RKO (cell line): ENCODE measurements around the gene PHYH.
A peak's percentile ranks its signal among the peaks of the same experiment; 100 is the strongest.
"Not testable (repeated sequence)": the region's sequence is repeated elsewhere in the genome, so short reads cannot be mapped to it uniquely, and the experiment has no call there.

ENCODE experiments used
- DNase-seq: peaks from one replicate; pipeline ENCODE4 v3.0.0-alpha.2; 2016; ENCODE audit warnings: low spot score

Gene PHYH

DNA sequence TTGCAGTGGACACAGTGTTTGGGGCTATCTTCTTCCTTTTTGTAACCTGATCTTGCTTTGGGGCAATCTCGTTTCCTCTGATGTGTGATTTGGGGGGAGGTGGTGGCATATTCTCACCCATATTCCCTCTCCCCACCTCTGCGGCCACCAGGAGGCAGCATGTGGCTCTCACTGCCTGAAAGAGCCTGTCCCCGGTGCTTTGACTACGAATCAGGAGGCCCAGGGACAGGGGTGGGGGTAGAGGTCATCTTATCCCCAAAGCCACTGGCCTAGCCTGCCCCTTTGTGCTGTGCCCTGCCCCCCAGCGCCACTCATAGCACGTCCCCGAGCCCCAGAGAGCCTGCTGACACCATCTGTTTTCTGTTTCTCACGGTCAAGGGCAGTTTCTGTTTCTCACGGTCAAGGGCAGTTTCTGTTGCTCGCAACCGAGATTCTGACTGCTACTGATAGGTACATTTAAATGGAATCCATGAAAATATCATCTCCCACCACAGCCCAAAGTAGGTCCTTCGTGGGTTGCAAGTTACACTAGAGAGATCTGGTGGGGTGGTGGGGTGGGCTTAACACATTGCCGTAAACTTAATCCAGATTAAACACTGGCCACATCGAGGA is 28.2 kb downstream of the PHYH start:
- DNase-seq: no peak

DNA sequence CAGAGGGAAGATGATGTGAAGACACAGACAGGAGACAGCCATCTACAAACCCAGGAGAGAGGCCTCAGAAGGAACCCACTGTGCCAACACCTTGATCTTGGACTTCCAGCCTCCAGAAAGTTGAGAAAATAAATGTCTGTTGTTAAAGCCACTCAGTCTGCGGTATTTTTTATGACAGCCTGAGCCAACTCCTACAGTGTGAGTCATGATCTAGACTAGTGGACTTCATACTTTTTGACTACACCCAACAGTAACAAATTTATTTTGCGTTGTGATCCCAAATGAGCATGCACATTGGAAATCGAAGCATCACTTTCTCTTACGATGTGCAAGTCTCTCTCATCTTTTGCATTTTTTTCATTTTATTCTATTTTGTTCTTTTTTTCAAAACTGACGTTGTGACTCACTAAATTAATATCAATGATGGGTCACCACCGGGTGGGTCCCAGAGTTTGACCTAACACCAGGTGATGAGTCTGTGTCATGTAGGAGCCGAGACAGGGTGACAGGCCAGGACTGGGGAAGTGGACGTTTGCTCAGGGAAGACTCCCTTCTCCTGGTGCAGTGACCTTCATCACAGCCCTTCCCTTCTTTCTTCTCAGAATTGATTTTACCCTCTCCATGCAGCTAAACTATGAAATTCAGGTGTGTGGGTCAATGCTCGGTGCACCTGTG is 28.9 kb downstream of the PHYH start:
- peak; percentile 52 for DNase-seq

DNA sequence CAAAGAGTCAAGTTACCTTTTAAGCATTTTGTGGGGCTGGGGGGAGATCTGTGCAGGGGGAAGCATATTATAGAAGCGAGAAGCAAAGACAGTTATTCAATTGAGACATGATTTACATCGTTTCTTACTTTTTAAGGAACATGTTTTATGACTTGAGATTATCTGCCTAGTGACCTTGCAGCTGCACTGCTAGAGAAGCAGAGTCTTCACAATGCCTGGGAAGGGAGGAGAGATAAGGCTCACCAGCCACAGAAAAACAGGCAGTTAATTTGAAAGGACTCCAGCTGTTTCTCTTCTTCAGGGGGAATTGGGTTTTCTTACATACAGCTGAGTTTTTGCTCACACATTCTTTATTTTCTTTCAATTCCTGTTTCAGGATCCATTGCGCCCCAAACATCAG is 31.0 kb downstream of the PHYH start:
- no peak for DNase-seq

DNA sequence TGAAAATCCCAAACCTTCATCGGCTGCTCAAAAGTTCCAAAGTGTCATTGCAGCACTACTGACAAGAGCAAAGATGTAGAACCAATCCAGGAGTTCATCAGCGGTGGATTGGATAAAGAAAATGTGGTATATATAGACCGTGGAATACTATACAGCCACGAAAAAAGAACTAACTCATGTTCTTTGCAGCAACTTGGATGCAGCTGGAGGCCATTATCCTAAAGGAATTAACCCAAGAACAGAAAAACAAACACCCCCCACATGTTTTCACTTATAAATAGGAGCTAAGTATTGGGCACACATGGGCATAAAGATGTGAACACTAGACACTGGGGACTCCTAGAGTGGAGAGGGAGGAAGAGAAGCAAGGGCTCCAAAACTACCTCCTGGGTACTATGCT is 31.6 kb downstream of the PHYH start:
- no peak for DNase-seq

DNA sequence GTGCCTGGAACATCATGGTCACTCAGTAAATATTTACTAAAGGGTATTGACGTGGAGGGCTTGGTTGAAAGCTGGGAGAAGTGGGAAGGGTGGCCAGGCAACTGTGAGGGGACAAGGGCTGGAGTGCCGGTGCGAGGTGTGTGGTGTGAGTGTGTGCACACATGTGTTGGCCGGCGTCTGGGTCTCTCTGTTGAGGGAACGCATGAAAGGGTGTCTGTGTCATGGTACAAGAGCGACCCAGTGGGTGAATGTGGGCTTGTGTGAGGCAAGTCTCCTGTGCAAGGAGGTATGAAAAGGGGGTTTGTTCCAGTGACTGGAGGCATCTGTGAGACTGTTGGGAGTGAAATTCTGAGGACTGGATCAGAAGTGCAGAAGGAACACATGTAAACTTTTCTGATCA is 36.3 kb downstream of the PHYH start:
- no peak for DNase-seq

DNA sequence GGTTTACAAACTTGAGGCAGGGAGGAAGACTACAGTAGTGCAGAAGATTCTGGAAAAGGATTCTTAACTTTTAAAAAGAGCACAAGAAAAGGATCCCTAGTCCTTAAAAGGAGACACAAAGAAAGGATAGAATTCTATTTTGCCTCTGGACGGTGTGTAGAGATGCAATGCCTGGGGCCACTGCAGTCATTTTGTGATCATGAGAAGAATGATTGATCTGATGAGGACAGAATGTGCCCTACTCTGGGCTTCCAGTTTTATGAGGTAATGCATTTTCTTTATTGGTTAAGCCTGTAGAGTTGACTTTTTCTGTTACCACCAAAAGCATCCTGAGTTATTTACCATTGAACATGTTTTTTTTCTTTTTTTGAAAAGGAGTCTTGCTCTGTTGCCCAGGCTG is 37.4 kb downstream of the PHYH start:
- no peak for DNase-seq

DNA sequence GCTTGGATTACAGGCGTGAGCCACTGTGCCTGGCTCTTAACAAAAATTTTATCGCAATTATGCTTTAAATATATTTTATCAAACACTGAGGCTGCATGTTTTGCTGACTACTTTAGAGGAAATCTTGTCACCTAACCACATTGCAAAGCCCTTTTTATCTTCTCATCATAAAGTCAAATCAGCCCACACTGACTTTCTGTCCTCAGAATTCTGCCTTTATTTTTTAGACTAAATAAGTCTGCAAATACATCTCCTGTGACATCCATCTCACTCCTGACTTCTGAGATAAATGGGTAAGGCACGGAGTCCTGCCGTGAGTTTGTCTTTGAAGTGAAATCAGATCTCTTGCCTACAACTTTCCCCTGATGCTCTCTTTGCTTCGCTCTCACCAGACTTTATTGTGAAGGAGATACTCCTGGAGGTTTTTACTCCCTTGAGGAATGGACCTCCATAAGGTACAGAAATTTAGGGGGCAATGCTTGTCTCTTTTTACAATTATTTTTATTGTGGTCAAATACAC is 42.2 kb downstream of the PHYH start:
- no peak for DNase-seq

DNA sequence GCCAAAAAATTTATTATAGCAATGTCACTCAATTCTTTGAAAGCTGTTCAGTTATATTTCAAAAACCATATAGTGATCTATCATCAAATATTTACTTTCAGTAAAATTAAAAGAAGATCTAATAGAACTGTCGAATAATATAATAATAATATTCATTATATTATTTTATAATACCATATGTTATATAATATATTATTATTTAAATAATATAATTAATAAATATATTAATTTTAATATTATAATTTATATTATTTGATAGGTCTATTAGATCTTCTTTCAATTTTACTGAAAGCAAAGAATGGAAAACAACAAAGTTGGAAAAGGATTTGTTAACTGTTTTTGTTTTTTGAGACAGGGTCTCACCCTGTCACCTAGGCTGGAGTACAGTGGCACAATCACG is 43.2 kb downstream of the PHYH start:
- no peak for DNase-seq

DNA sequence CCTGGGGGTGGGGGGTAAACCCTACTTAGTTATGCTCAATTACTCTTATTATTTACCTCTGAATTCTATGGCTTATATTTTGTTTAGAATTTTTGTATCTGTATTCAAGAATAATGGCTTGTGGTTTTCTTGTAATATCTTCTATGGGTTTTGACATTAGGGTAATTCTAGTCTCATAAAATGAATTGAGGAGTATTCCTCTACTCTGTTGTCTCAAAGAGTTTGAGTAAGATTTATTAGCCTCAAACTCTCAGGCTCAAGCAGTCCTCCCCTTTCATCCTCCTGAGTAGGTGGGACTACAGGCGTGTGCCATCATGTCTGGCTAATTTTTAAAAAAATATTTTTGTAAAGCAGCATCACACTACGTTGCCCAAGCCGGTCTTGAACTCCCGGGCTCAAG is 46.1 kb downstream of the PHYH start:
- no peak for DNase-seq

DNA sequence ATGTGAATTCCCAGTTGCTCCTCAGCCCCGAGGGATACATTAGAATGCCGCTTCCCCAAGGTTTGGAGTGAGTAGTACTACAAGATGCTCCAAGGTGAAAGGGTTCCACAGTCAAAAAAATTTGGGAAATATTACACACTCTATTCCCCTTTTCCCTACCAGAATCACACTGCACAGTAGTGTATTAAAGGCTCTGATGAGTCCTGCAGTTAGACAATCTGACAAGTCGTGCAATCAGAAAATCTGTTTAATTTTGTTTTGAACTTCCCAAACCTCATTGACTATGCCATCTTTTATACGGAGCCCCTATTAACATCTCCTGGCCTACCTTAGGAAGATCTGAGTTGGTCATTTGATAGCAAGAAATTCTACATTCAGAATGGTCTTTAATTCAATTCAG is 52.1 kb downstream of the PHYH start:
- DNase-seq: no peak

DNA sequence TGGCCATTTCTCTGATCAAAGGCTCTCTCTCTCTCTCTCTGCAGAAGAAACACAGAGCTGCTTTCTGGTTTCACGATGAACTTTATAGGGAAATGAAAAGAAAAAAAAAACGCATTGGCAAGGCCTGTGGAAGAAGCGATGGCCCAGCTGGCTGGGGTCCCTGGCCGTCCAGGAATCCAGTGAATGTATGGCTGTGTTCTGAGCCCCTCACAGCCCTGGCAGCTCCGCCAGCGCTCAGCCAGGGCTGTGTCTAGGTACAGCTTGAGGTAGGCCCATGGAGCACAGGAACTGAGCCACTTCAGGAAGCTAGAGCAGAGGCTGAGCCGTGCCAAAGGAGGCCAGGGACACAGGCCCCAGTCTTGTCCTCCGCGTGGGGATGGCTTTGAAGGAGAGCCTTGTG is 52.6 kb downstream of the PHYH start:
- no peak for DNase-seq

DNA sequence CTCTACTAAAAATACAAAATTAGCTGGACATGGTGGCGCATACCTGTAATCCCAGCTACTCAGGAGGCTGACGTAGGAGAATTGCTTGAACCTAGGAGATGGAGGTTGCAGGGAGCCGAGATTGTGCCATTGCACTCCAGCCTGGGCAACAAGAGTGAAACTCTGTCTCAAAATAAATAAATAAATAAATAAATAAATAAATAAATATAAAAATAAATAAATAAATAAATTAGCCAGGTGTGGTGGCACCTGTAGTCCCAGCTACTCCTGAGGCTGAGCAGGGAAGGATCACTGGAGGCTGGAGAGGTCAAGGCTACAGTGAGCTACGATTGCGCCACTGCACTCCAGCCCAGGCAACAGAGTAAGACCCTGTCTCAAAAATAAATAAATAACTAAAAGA is 57.6 kb downstream of the PHYH start:
- DNase-seq: not testable (repeated sequence)

DNA sequence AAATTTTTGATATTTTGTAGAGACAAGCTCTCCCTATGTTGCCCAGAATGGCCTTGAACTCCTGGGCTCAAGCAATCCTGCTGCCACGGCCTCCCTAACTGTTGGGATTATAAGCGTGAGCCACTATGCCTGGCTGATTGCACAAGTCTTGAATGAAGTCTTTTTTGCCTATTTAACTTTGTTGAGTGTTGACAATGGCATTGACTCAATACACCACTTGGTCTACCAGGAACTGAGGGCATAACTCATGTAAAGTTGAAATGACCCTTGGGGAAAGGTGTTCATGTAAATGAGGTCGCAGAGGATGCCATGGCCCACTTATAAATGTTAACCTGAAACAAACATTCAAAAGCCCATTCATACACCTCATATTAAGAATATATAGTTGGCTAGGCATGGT is 58.3 kb downstream of the PHYH start:
- no peak for DNase-seq

DNA sequence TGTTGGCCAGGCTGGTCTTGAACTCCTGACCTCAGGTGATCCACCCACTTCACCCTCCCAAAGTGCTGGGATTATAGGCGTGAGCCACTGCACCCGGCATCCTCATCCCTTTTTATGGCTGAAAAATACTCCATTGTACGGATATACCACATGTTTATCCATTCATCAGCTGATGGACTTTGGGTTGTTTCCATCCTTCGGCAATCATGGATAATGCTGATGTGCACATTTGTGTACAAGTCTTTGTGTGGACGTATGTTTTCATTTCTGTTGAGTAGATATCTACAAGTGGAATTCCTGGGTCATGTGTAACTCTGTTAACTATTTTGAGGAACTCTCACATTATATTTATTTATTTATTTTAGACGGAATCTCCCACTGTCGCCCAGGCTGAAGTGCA is 59.9 kb downstream of the PHYH start:
- DNase-seq: no peak

DNA sequence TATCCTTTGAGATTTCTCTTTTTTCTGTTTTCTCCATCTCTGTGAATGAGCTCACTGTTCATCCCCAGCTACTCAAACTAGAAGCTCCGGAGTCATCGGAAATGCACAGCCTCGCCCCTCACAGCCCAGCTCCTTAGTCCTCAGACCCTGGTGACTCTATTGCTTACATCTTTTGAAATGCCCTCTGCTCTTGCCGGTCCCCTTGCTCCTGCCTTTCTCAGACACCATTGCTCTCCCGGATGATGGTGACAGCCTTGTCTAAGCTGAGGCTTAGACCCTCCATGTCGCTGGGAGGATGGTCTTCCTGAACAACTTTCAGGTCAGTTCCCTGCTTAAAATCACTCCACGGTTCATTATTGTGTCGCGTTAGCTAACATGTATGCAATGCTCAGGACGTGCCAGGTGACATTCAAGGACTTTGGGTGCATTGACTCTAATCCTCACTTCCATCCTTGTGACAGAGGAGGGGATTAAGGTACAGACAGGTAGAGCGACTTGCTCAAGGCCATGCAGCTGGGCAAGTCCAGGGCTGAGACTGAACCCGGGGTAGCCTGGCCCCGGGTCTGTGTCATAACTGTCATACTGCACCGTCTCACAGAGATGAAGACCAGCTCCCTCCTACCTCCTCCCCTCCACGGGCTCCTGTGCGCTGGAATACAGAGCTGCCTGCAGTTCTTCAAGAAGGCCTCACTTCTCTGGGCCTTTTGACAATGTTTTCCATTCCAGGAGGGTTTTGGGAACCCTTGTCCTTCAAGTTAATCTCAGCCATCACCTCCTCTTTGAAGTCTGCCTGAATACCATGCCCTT is 61.4 kb downstream of the PHYH start:
- DNase-seq: no peak

DNA sequence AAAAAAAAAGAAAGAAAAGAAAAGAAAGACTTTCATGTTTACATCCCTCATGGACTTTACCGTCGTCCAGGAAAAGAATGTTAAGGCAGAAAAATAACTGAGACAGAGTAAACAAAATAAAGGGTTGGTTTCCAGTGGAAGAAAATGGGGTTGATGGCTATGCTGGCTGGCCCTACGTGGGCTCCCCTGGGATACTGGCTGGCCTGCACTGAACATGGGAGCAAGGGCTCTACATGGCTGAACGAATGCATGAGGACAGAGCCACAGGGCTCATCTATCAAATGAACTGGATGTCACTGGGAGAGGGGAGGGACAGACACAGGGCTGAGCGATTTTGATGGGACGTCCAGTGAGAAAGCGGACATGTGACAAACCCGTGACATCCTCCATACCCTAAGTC is 63.2 kb downstream of the PHYH start:
- DNase-seq: no peak

DNA sequence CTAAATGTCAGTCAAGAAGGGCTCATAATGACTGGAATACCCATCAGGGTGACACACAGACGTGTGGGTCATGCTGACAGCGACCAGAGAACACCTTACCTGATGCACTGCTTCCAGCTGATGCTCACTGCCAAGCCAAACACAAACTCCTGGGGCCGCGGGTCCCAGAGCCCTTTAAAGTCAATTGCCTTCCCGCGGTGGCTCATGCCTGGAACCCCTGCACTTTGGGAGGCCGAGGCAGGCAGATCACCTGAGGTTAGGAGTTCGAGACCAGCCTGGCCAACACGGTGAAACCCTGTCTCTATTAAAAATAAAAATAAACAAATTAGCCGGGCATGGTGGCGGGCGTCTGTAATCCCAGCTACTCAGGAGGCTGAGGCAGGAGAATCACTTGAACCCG is 65.1 kb downstream of the PHYH start:
- not testable (repeated sequence) for DNase-seq

DNA sequence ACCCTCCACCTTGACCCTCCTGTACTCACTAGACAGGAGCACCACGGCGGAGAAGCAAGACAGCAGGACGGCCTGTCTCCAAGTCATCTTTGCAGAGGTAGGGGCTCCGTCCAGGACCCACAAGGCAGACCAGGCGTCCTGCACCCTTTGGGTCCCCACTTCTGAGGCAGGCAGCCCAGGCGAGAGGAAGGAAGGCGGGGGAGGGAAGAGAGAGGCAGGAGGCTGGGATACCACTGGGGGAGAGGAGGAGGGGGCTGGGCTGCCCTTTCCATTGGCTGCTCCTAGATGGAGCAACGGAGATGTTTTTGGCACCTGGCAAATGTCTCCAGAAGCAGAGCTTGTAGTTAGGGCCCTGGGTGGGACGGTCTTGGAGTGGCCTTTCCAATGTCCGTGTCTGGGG is 65.7 kb downstream of the PHYH start, which contains the start of gene UCMA:
UCMA (minus strand) TSS at position 203 of the 400 bp plus-strand sequence; CDS start at position 87, 116 bp downstream.
- DNase-seq: no peak

DNA sequence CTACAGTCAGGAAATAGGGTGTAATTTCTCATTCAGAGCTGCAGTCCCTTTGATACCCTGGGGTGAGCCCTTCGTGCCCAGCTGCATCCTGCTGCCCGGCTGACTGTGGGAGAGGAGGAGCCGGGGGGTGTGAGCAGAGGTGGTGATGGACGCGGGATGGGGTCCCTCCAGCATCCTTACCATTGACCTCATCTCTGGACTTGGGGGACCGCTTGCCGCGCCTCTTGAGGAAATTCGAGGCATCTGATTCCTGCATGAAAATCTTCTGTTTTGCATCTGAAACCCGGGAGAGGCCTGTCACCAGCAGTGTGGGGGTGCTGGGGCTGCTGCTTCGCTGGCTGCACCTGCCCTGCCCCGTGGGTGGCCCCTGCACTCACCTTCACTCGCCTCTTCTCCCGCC is 66.5 kb downstream of the PHYH start:
- no peak for DNase-seq

DNA sequence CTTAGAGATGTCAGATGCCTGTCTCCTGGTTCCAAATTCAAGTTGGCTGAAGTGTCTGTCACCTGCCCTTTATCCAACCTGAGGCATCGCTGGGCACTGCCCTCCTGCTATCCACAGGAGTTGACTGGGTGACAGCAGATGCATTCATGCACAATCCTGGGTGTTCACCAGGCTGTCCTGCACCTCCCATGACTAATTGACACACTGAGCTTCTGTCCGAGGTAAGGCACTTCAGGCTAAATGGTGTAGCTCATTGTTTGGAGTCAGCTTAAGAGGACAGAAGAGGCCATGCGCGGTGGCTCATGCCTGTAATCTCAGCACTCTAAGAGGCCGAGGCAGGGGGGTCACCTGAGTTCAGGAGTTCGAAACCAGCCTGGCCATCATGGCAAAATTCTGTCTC is 68.1 kb downstream of the PHYH start:
- DNase-seq: no peak

DNA sequence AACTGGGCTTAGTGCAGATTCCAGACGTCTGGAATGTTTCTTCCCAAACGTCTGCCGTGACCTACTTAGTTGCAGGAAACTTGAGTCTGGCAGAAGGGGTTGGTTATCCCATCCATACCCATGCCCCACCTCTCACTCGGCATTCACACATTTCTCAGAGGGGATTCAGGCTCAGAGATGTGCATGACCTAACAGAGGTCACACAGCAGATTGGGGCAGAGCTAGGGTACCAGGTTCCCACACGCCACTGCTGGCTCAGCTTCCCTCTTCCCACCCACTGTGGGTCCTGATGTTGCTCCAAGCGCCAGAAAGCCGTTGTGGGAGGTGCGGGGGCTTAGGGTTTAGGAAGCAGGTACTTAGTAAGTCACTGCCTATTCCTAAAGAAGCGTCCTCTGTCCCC is 68.7 kb downstream of the PHYH start:
- no peak for DNase-seq
